Head of caudate nucleus (tissue), 42 donors: Measurements from ENCODE around the gene UCN2.

Source experiments
- DNase-seq, 42 donors: peaks; one replicate each; pipeline versions ENCODE4 v3.0.0 to v3.0.0-alpha.2; 2020 to 2021; ENCODE audit warnings: mixed read lengths in 7 of 42
- intact Hi-C: fragments of 100-400 bp; cut with DNase I; formaldehyde crosslinking; loops from one replicate; pipeline ENCODE4 v1.15.0; 2022

The UCN2 gene, protein sequence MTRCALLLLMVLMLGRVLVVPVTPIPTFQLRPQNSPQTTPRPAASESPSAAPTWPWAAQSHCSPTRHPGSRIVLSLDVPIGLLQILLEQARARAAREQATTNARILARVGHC

DNA sequence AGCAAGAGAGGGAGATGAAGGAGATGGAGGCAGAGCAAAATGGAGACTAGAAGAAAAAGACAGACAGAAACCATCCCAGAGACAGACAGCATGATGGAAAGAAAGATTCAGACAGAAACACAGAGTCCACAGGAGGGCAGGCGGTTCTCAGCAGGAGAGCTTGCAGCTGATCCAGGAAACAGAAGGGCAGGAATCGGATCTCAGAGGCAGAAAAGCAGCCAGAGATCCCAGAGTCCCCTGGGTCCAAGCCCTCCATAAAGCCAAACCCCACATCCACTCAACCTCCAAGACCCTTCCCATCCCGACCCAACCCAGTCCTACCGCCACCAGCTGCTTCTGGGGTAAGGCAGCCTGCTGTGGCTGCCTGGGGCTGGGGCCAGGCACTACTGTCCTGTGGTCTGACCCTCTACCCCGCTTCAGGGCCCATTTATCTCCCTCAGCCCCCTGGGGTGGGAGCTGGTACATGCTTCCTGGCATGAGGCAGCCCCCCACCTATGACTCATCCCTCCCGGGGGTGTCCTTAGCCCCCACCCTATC lies at the start of gene UCN2:
Gene UCN2 (minus strand): TSS at position 400 of the 537 bp plus-strand sequence. CDS start 657 bp downstream, outside the sequence.
- intact Hi-C loops: no loop called here
- no peak for DNase-seq

DNA sequence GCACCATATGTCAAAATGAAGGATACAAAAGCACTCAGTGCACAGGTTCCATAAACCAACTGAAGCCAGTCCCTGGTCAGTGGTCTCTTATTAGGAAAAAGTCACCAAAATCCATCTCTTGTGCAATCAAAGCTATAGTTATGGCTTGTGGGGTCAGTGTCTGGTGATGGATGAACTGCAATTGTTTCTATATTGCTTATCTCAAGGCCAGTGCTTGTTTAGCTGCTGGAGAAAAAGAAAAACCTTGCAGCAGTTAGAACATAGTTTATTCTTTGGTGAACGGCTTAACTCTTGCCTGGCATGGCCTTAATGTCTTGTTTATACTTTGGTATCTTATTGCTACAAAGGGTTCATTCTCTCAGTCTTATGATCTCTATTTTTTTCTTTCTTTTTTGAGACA lies 48.7 kb upstream of the UCN2 start:
- no peak for DNase-seq
- intact Hi-C loops: no loop called here

DNA sequence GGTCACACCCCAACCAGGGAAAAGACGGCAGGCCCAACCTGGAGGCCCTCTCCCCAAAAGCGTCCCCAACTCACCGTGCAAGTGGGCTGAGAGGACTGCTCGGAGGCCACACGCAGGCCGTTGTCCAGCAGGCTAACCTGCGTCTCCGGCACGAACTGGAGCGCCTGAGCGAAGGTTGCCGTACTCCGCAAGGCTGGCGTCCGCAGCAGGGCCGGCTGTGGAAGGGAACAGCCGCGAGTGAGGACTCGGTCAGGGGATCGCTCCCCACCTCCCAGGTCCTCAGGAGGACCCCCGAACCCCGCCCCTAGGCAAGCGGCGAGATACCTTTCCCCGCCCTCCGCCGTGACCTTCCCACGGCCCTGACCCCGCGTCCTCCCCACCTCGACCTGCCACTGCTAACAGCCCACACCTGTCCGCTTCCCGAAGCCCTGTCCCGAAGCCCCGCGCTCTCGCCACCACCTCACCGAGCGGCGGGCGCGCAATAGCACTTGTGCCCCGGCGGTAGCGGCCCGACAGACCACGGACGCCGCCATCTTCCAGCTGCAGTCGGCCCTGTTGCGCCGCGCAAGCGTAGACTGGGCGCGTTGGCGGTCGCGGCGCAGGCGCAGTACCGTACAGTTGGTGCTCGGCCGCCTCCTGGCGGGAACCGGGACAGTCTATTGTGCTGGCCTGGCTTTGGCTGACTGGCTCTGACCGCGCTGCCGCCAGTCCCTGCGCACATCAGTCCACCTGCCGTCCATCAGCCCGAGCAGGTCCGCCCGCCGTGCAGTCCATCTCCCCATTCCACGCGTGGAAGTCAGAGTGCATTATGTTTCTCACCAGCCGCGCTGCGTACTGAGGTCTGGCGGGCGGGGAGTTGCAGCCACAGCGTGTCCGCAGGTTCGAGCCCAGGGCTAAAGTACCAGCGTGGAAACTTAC lies 45.8 kb upstream of the UCN2 start, which contains the start of gene UQCRC1:
Gene UQCRC1 (minus strand): TSS at position 559 of the 918 bp plus-strand sequence. CDS start 26 bp downstream, at position 533.
- intact Hi-C loops: no loop called here
- DNase-seq: peak; percentile 78 to 96 (median 90)

DNA sequence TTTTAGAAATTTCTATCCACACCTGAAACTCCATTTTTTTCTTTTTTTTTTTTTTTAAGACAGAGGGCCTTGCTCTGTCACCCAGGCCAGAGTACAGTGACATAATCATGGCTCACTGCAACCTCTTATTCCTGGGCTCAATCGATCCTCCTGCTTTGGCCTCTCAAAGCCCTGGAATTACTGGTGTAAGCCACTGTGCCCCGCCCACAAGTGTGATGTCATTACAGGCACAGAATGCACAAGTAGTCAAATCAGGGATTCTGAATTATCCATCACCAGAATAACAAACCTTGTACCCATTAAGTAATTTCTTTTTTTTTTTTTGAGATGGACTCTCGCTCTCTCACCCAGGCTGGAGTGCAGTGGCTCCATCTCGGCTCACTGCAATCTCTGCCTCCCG lies 43.9 kb upstream of the UCN2 start:
- no peak for DNase-seq
- intact Hi-C loops: no loop called here

DNA sequence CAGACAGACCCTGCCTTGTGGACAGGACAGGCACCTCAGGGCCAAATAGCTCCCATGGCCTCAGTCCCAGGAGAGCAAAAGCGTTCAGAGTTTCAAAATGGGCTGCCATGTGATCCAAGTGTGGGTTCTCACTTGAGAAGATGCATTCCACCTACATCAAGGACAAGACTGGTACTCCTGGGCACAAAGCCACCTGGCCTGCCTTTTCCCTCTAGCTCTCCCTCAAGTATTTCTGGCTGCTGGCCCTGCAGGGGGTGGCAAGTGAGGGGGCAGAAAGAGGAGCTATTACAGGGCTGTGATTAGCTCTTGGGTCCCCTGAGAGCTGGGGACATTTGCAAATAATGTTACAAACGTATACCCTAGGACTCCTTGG lies 38.0 kb upstream of the UCN2 start:
- DNase-seq: no peak
- intact Hi-C loops: no loop called here

DNA sequence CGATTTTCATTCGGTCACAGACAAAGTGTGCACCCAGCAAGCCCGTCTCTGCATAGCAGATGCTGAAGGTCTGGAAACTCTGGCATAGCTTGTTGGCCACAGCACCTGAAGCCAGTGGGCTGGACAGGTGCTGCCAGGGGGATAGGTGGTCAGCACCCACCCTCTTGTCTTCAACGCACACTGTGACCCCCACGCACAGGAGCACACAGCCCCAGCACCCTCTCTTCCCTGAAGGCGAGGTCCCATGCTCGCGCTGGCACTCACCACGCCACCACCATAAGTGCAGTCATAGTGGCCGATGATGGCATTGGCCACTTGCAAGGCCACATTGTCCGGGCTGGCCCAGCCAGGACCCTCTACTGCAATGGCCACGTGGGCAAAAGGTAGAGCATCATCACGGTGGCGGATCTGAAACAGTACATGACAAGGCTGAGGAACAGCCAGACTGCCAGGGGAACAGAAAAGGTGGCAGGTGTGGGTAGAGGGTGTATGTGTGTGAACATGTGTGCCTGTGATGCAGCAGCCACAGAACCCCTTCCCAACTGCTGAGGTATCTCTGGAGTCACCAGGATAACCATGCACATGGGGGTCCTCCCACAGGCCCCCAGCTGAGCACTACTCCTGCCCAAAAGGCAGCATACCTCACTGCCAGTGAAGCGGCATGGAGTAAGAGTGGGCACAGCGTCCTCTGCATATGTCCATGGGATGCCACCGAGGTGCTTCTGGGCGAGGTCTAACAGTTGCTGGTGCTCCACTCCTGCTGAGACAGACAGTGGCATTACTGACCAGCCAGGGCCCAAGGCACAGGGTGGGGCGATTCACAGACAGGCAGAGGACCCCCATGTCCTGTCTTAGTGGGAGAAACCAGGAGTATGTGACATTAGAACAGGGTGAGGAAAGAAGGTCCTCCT lies 37.4 kb upstream of the UCN2 start:
- DNase-seq: no peak
- intact Hi-C loops: no loop called here

DNA sequence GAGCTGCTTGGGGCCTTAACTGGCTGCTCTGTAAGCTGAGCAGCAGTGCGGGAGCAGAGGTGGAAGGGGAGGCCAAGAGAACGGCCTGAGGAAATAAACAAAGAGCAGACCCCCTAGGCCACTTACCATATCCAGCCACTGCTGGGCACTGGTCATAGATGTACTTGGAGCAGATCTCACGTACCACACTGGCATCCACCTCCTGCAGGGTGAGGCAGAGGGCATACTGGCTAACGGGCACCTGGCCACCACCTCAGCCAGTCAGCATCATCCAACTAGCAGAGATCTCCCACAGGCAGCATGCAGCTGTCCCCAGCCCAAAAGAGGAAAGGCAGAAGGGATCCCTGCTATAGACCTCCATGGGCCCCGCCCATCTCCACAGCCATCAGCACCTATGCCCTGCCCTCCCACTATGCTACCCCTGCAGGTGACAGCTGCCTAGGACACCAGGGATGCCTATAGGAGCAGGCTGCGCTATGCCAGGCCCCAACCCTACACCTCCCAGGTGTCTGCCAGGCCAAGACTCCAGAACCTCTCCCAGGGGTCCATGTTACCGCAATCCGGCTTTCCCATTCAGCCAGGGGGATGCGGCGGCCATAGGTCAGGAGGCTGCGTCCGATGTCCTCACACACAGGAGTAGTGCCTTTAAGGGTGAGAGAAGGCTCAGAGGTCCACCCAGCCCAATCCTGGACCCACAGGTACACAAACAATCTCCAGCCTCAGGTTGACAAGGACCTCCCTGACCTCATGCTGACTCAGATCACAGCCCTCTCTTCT lies 36.1 kb upstream of the UCN2 start:
- intact Hi-C loops: no loop called here
- DNase-seq: no peak

DNA sequence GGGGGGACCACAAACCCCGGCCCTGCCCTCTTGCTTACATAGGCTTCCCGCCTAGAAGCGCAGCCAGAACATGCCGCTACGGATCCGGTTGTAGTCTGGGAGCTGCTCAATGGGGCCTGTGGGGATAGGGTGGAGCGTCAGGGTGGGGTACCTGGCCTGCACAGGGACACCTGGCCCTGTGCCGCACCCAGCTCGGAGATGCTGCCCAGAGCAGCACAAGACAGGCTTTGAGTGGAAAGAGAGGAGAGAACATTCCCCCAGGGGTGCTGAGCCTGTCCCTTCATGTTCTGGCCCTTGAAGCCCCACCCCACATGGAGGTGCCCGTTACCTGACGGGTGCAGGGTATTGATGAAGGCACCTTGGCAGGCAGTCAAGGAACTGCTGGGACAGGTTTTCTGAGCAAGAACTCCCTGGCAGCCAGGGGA lies 35.5 kb upstream of the UCN2 start:
- no peak for DNase-seq
- intact Hi-C loops: no loop called here

DNA sequence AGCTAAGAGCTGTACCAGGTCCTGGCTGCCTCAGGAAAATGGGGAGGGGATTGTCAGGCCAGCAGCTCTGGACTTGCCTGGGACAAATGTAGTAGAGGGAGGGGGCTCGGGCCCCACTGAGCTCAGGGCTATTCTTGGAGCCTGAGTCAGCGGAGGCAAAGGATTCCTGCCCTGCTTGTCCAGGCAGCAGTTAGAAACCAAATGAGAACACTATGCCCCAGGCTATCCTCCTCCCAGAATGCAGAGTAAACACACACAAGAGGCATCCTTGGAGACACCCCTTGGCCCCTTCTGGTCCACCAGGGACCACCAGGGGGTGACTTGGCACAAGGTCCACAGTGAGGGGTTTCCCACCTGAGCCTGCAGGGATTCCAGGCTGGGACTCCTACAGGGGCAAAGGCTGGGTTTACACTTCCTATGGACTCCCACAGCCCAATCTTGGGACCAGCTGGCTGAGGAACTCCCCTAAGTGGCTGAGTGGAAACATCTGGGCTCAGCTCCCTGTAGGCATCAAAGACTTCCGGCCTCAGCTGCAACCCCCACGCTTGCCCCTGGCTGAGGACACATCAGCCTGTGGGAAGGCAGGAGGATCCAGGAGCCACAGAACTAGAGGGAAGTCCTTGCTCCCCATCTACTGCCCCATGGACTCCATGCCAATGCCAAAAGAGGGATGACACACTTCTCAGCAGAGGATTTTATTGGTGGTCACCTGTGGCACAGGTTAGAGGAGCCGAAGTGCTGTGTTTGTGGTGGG lies 34.9 kb upstream of the UCN2 start:
- no peak for DNase-seq
- intact Hi-C loops: no loop called here

DNA sequence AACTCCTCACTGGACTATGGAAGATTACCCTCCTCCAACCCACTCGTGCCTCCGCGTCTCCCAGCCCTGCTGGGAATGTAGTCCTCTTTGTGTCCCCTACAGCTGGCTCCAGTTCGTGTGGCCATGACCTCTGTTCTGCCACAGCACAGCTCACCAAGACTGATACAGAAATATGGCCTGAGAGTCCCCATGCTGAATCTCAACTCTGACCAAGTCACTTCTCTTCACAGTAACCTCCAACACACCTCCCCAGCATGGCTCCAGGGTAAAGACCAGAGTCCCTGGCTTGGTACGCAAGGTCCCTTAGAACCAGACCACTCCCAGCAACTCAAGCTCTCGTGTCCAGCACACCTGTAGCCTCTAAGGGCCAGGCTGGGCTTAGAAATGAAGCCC lies 33.8 kb upstream of the UCN2 start:
- no peak for DNase-seq
- intact Hi-C loops: no loop called here

DNA sequence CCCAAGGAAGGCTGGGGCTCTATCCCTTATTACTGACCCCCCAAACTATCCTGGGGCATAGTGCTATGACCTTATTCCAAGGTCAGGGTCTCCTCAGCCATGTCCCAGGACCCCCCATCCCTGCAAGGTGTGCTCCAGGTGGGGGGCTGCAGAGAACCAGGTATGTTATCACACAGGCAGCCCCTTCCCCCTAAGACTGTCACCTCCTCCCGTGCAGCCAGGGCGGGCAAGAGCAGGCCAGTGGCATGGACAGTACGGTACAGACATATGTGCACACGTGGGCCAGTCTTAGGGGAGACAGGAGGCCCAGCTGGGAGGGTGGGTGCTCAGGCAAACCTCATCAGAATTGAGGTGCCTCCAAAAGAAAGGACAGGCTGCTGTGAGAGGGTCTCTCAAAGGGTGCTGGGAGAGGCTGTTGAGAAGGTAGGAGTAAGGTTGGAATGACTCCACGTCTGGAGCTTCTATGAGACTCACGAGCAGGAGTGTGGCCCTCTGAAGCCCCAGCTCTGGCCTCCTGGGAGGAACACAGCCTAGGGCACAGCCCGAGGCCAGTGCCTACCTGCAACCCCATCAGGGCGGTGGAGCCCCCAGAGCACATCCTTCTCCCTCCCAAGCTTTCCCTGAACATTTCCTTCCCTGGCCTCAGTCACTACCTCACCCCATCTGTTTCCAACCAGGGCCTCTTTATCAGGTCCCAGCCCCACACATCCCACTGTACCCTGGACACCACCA lies 33.3 kb upstream of the UCN2 start:
- intact Hi-C loops: no loop called here
- DNase-seq: no peak

DNA sequence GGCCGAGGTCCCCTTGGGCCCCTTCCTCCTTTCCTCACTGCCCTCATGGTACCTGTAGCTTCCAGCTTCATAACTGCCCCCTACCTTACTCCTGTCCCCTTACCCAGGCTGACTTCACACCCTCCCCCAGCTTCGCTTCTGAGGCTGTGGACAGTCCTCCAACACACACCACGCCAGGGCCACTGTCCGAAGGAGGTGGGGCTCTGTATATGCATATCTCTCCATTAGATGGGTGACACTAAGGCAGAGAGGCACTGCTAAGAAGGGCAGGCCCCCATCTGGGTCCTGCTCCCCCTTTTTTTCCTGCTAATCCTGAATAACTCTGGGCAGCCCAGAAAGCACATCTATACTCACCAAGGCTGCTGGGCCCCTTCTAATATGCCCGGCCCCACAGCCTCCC lies 32.6 kb upstream of the UCN2 start:
- intact Hi-C loops: no loop called here
- DNase-seq: no peak

DNA sequence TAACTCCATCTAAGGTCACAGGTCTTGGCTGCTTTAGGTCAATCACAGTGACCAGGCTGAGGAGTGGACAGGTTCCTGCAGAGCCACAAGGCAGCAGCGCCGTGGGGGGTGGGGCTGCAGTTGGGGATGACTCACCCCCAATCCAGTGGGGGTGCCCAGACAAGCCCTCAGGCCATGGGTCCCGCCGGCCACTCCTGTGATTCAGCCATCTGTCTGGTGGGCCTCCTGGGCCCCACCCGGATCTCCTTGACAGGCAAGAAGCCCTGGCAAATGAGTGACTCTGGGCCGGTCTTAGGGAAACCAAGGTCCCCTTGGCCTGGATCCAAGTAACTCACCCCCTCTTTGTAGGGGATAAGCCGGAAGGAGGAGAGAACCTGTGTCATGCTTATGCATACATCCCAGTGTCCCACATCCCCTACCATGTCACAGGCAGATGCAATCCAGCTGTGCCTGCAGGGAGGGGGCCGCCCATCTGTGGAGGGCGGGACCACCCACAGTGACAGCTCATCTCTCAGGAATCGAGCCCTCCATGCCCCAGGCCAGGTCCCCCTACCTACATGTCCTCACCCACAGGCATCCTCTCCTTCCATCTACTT lies 32.0 kb upstream of the UCN2 start:
- peak in 12 of 42 donors; percentile 8 to 51 (median 22) for DNase-seq
- intact Hi-C loops: no loop called here

DNA sequence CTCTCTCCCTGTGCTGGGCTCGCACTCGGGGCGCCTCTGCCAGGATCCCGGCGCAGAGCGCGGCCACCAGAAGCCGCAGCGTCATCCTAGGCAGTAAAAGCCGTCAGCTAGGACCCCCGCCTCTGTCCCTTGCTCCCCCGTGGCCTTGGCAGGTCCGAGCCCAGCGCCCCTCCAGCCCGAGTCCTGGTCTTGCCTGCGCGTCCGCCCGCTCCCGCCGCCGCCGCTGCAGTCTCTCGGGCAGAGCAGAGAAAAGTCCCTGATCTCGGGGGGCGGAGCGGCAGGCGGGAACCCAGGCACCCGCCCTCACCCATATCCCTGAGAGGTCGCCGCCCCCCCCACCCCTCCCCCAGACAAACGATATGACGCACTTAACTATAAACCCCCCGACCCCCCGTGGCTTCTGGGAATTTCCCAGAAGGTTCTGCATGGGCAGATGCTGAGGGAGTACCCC lies 31.5 kb upstream of the UCN2 start, which contains the start of gene COL7A1:
Gene COL7A1 (minus strand): TSS at position 255 of the 451 bp plus-strand sequence. CDS start 170 bp downstream, at position 85.
- peak in 5 of 42 donors; percentile 18 to 44 (median 37) for DNase-seq
- intact Hi-C loops: no loop called here

DNA sequence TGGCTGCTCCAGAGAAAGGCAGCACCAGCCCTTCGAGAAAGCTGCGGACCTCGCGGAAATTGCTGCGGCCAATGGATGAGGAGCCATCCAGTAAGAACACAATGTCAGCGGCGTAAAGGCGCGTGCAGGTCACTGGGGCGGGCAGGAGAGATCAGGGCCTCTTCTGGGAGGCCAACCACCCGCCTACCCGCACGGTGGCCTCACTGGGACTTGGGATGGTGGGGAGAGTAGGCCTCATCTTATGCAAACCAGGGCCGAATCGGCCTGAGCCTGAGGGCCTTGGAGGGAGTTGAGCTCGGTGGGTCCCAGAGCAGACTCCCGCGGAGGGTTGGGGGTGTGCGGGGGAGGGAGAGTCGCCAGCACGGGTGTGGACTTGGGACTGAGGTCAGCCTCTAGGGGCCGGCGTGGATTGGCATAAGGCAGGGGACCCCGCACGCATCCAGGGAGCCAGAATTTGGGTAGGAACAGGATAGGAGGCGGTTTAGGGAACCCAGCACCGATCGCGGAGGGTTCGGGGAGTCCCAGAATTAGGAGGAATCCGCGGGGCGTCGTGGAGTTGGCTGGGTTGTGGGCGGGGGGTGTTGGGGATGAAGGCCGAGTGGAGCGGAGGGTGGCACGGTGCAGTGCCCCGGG lies 31.0 kb upstream of the UCN2 start:
- peak in 2 of 42 donors; percentile 17 to 35 for DNase-seq
- intact Hi-C loops: no loop called here

DNA sequence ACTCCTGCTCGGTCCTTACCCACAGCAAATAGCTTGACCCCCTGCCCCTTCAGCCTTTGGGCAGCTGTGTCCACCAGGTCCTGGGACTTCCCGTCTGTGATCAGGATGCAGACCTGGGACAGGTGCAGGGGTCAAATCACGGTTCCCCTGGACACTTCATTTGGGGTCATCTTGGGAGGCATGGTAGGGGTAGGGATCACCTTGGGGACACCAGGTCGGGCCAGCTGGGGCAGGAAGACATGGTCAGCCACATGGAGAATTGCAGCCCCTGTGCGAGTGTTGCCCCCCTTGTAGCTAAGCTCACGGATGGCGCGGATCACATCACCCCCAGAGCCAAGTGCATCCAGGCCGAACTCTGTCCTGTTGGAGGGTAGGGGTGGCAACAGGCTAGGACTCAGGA lies 29.8 kb upstream of the UCN2 start:
- intact Hi-C loops: no loop called here

More for the DNA sequence above, 29.8 kb upstream of the UCN2 start:
- DNase-seq: no peak
